Testis (tissue), 2 donors: ENCODE data around the gene SUFU.

Source experiments
- CTCF ChIP-seq, 3 experiments: fragments of 450-650 bp in 2 of 3; fragments of 200-600 bp in 1 of 3; sonication (generic) in 1 of 3; IDR thresholded peaks; one replicate each; pipeline ENCODE4 v1.5.1; 2016 to 2019; ENCODE audit warnings: antibody characterized with exemption in 3 of 3, mild to moderate bottlenecking in 2 of 3, moderate library complexity in 1 of 3
- POLR2A ChIP-seq: fragments of 450-650 bp; IDR thresholded peaks from one replicate; pipeline ENCODE4 v1.6.1; 2017; ENCODE audit warnings: antibody characterized with exemption, mild to moderate bottlenecking, moderate library complexity

GRCh38 chr10:102675011-102675665 is 171.4 kb downstream of the SUFU start:
- no peak for TF ChIP-seq CTCF (IDR thresholded peaks at IDR 0.05)
- TF ChIP-seq POLR2A: no peak
